Fibroblast of lung (primary cell): ENCODE data around the gene CASQ1. TPM values are rescaled to one million over a fixed set of nuclear protein-coding genes. Genes with fewer than 3 reads are reported as not detected.

ENCODE experiments used
- DNase-seq, 2 donors: peaks; one replicate each; pipeline versions ENCODE4 v3.0.0 to v3.0.0-alpha.2; 2010; ENCODE audit warnings: low read depth in 2 of 2
- H2AFZ ChIP-seq: 2 replicates; pipeline ENCODE4 v1.5.1; 2012; ENCODE audit warnings: low read length, control low read depth, inconsistent platforms
- H3K27ac ChIP-seq: 2 replicates; pipeline ENCODE4 v1.5.1; 2011; ENCODE audit warnings: low read length, control low read depth; ENCODE audit not compliant: insufficient read depth
- H3K27me3 ChIP-seq: 2 replicates; pipeline ENCODE4 v1.5.1; 2011; ENCODE audit warnings: mild to moderate bottlenecking, low read length; ENCODE audit not compliant: control insufficient read depth, insufficient read depth
- H3K36me3 ChIP-seq: 2 replicates; pipeline ENCODE4 v1.5.1; 2011; ENCODE audit warnings: low read length; ENCODE audit not compliant: control insufficient read depth, insufficient read depth
- H3K4me1 ChIP-seq: 2 replicates; pipeline ENCODE4 v1.5.1; 2011; ENCODE audit warnings: low read length; ENCODE audit not compliant: control insufficient read depth, insufficient read depth; ENCODE audit errors: extremely low read depth
- H3K4me2 ChIP-seq: 2 replicates; pipeline ENCODE4 v1.5.1; 2011; ENCODE audit warnings: low read length, control low read depth; ENCODE audit not compliant: insufficient read depth; ENCODE audit errors: extremely low read depth
- H3K4me3 ChIP-seq, 4 experiments: fragments of 200-600 bp in 1 of 4; sonication (generic) in 1 of 4; replicated peaks in 1 of 4; 2 replicates each; pipeline ENCODE4 v1.5.1; 2011 to 2016; ENCODE audit warnings: low read length in 4 of 4, low read depth in 3 of 4, mild to moderate bottlenecking in 3 of 4, control low read depth in 2 of 4, inconsistent platforms in 1 of 4, mixed read lengths in 1 of 4; ENCODE audit not compliant: insufficient read depth in 1 of 4; ENCODE audit errors: control extremely low read depth in 1 of 4
- H3K79me2 ChIP-seq: 2 replicates; pipeline ENCODE4 v1.5.1; 2012; ENCODE audit warnings: mild to moderate bottlenecking, low read length, inconsistent platforms; ENCODE audit not compliant: control insufficient read depth, insufficient read depth
- H3K9ac ChIP-seq: 2 replicates; pipeline ENCODE4 v1.5.1; 2011; ENCODE audit warnings: mild to moderate bottlenecking, low read length, control low read depth; ENCODE audit not compliant: insufficient read depth
- H3K9me3 ChIP-seq: 2 replicates; pipeline ENCODE4 v1.5.1; 2012; ENCODE audit warnings: low read depth, low read length; ENCODE audit not compliant: control insufficient read depth, insufficient read depth
- H4K20me1 ChIP-seq: 2 replicates; pipeline ENCODE4 v1.5.1; 2011; ENCODE audit warnings: low read length; ENCODE audit not compliant: control insufficient read depth, insufficient read depth; ENCODE audit errors: extremely low read depth
- EZH2 ChIP-seq: IDR thresholded peaks from 2 replicates; pipeline ENCODE4 v1.5.1; 2012; ENCODE audit warnings: low read length, control low read depth, mild to moderate bottlenecking; ENCODE audit errors: missing control alignments
- polyA plus RNA-seq, 2 donors: library from polyadenylated mRNA; depleted of rRNA in 1 of 2; stranded (reverse) in 1 of 2; unstranded in 1 of 2; fragments of >200 nt; gene quantifications; 2 replicates each; pipeline ENCODE4 v1.2.1, GENCODE V29; 2011 to 2012; ENCODE audit warnings: missing spikeins in 1 of 2
- total RNA-seq: library from RNA; depleted of rRNA; stranded (reverse); fragments of >200 nt; gene quantifications from 2 replicates; pipeline ENCODE4 v1.2.1, GENCODE V29; 2014
- TF ChIP-seq, protein P1 (sequence below), 2 donors: IDR thresholded peaks in 1 of 2; conservative IDR thresholded peaks in 1 of 2; 1 replicate in 1 of 2; 2 replicates in 1 of 2; pipeline ENCODE4 v1.5.1; 2011 to 2012; ENCODE audit warnings: low read length in 2 of 2, control low read depth in 1 of 2, inconsistent platforms in 1 of 2, low read depth in 1 of 2, mild to moderate bottlenecking in 1 of 2

The CASQ1 gene
- total and polyA plus RNA-seq, 2 donors (not counting 1 experiment from before 2014, with no cell fraction given), result 0.15 to 0.17 TPM

DNA sequence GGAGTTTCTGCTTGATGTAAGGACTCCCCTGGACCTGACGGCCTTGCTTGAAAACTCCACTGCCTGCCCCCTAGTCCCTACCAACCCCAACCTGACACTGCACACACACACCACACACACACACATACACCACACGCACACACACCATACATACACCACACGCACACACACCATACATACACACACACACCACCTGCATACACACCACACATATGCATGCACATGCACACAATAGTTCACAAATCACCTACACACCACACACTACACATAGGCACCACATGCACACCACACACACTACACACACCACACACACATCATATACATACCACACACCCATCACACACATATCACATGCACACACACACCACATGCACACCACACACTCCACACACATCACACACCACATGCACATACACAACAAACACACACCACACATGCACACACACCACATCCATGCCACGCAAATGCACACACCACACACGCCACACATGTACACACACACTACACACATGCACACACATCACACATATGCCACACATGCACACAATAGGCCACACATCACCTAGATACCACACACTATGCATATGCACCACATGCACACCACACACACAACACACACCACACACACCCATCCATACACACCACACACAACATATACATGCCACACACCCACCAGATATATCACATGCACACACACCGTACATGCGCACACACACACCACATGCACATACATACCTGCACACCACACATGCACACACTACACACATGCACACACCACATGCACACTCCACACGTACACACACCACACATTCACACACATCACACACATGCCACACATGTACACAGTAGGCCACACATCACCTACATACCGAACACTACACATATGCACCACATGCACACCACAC lies 3.7 kb downstream of the CASQ1 start:
- H3K27ac ChIP-seq, result no peak overlapping the region
- no peaks in the 10 kb centered on the region for H3K9me3 ChIP-seq
- peaks cover 6% of the 10 kb centered on the region for H3K27me3 ChIP-seq
- H3K36me3 ChIP-seq, result no peaks in the 10 kb centered on the region
- no peak overlapping the region for H3K4me2 ChIP-seq
- H3K9ac ChIP-seq, result no peak overlapping the region
- no peaks in the 10 kb centered on the region for H4K20me1 ChIP-seq
- no peaks in the 10 kb centered on the region for H3K4me1 ChIP-seq
- TF ChIP-seq, protein P1, sequence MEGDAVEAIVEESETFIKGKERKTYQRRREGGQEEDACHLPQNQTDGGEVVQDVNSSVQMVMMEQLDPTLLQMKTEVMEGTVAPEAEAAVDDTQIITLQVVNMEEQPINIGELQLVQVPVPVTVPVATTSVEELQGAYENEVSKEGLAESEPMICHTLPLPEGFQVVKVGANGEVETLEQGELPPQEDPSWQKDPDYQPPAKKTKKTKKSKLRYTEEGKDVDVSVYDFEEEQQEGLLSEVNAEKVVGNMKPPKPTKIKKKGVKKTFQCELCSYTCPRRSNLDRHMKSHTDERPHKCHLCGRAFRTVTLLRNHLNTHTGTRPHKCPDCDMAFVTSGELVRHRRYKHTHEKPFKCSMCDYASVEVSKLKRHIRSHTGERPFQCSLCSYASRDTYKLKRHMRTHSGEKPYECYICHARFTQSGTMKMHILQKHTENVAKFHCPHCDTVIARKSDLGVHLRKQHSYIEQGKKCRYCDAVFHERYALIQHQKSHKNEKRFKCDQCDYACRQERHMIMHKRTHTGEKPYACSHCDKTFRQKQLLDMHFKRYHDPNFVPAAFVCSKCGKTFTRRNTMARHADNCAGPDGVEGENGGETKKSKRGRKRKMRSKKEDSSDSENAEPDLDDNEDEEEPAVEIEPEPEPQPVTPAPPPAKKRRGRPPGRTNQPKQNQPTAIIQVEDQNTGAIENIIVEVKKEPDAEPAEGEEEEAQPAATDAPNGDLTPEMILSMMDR (conservative IDR thresholded peaks at IDR 0.05 in 1 of 2, IDR thresholded peaks at IDR 0.05 in 1 of 2; ENCODE audit: low read depth in 1 of 2, low read length in 2 of 2), result no peak
- no peak for TF ChIP-seq EZH2
- DNase-seq, result no peak
- H2AFZ ChIP-seq, result no peak overlapping the region
- no peak overlapping the region for H3K4me3 ChIP-seq
- no peaks in the 10 kb centered on the region for H3K79me2 ChIP-seq

DNA sequence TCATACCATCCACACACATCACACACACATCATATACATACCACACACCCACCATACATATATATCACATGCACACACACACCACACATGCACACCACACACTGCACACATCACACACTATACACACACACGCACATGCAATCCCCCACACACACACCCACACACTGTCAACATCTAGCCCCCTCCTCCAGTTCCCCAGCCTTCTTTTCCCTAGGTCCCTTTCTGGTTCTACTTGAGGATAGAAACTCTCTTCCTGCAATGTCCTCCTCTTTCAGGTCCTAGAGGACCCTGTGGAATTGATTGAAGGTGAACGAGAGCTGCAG lies 4.3 kb downstream of the CASQ1 start:
- H3K36me3 ChIP-seq, result no peaks in the 10 kb centered on the region
- H3K9ac ChIP-seq, result no peak overlapping the region
- H4K20me1 ChIP-seq, result no peaks in the 10 kb centered on the region
- no peak overlapping the region for H2AFZ ChIP-seq
- H3K4me2 ChIP-seq, result no peak overlapping the region
- H3K4me3 ChIP-seq, result no peak overlapping the region
- no peaks in the 10 kb centered on the region for H3K9me3 ChIP-seq
- no peak for DNase-seq
- H3K27ac ChIP-seq, result no peak overlapping the region
- H3K79me2 ChIP-seq, result no peaks in the 10 kb centered on the region
- peaks cover 11% of the 10 kb centered on the region for H3K27me3 ChIP-seq
- no peaks in the 10 kb centered on the region for H3K4me1 ChIP-seq
- TF ChIP-seq, protein P1 (conservative IDR thresholded peaks at IDR 0.05 in 1 of 2, IDR thresholded peaks at IDR 0.05 in 1 of 2; ENCODE audit: low read depth in 1 of 2, low read length in 2 of 2), result no peak
- no peak for TF ChIP-seq EZH2

DNA sequence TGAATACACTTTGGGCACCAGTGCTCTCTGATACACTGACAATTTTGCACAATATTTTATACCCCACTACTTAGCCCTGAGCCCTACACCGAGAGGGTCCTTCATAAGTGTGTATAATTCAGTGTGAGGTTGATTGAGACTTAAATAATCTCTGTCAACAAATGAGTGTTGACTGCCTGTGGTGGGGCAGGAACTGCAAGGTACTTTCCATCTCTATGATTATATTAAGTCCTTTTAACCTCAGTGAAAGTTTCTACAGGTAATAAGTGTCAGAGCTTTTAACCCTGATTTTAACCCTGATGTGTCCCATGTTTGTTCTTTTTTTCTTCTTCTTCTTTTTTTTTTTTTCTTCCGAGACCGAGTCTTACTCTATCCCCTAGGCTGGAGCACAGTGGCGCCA lies 5.8 kb downstream of the CASQ1 start:
- Histone ChIP-seq H3K9me3 (no peaks in the 10 kb centered on the region), H2AFZ (no peak overlapping the region), H3K36me3 (no peaks in the 10 kb centered on the region), H3K4me3 (no peak overlapping the region), H3K79me2 (no peaks in the 10 kb centered on the region), H3K27me3 (peaks cover 11% of the 10 kb centered on the region), H4K20me1 (no peaks in the 10 kb centered on the region), H3K4me2 (no peak overlapping the region), H3K27ac (no peak overlapping the region), H3K9ac (no peak overlapping the region), H3K4me1 (no peaks in the 10 kb centered on the region)
- TF ChIP-seq, protein P1 (conservative IDR thresholded peaks at IDR 0.05 in 1 of 2, IDR thresholded peaks at IDR 0.05 in 1 of 2; ENCODE audit: low read depth in 1 of 2, low read length in 2 of 2), result no peak
- TF ChIP-seq EZH2, result no peak
- DNase-seq, result no peak
